ENCODE measurements around the gene HBB. TPM values are rescaled to one million over a fixed set of nuclear protein-coding genes. Genes with fewer than 3 reads are reported as not detected.

The HBB gene
- polyA plus RNA-seq, 1 experiment: not detected

DNA sequence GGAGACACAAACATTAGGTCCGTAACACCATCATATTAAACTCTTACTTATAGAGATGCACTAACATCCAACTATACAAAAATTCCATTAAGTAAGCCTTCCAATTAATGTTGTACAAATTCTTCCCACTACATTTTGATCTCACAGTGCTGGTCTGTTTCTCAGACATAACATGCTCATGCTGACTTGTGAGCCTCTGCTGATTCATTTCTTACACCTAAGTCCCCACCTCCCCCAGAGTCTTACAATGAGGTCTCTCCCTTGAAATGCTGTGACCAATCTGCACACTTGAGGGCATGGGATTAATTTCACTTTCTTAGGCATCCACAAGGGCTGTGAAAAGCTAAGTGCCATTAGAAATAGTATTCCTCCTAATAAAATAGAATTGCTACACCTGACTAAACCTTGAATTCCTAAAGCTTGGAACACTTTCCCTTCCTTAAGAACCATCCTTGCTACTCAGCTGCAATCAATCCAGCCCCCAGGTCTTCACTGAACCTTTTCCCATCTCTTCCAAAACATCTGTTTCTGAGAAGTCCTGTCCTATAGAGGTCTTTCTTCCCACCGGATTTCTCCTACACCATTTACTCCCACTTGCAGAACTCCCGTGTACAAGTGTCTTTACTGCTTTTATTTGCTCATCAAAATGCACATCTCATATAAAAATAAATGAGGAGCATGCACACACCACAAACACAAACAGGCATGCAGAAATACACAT is 20.8 kb upstream of the HBB start:
- no peak for TF ChIP-seq CTCF (IDR thresholded peaks at IDR 0.05; ENCODE audit: insufficient read depth, low read depth, low read length)
- H3K36me3 ChIP-seq (ENCODE audit: control insufficient read depth, insufficient read depth, low read length): no peaks in the 10 kb centered on the region
- no peaks in the 10 kb centered on the region for H3K27me3 ChIP-seq (ENCODE audit: control insufficient read depth, insufficient read depth, low read length)
- H3K4me3 ChIP-seq (ENCODE audit: low read depth, low read length): no peak overlapping the region
- CTCF ChIA-PET: interaction anchor here (1.4 kb wide), 1 partner anchor 9 kb away, joined by 3 read pairs; no protein-coding TSS in a partner anchor
- no peak for DNase-seq (ENCODE audit: low read depth)
- POLR2A ChIA-PET: no interaction called here

GRCh38 chr11:5246772-5247471 is 20.1 kb upstream of the HBB start:
- Histone ChIP-seq H3K27me3 (ENCODE audit: control insufficient read depth, insufficient read depth, low read length) (no peaks in the 10 kb centered on the region), H3K36me3 (ENCODE audit: control insufficient read depth, insufficient read depth, low read length) (no peaks in the 10 kb centered on the region), H3K4me3 (ENCODE audit: low read depth, low read length) (no peak overlapping the region)
- ChIA-PET POLR2A (no interaction called here), CTCF (interaction anchor here (1.4 kb wide), 1 partner anchor 8 kb away, joined by 3 read pairs; no protein-coding TSS in a partner anchor)
- no peak for DNase-seq (ENCODE audit: low read depth)
- TF ChIP-seq CTCF (IDR thresholded peaks at IDR 0.05; ENCODE audit: insufficient read depth, low read depth, low read length): no peak

DNA sequence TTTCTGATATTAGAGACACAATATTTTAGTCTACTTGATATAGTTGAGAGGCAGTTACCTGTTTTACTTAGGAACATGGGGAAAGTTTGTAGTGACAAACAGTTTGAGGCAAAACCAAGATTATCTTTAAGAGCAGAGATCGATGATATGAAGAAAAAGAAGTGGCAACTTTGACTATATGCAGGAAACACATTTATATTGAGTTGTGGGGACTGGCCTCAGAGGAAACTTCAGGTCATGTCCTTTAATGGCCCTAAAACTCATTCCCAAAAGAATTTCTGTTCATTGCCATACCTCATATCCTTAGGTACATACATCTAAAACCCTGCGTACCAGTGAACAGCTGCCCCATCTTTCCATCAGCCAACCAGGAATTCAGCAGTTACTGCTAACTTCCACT is 18.3 kb upstream of the HBB start:
- no peaks in the 10 kb centered on the region for H3K36me3 ChIP-seq (ENCODE audit: control insufficient read depth, insufficient read depth, low read length)
- no peaks in the 10 kb centered on the region for H3K27me3 ChIP-seq (ENCODE audit: control insufficient read depth, insufficient read depth, low read length)
- ChIA-PET CTCF (no interaction called here), POLR2A (no interaction called here)
- no peak for TF ChIP-seq CTCF (IDR thresholded peaks at IDR 0.05; ENCODE audit: insufficient read depth, low read depth, low read length)
- H3K4me3 ChIP-seq (ENCODE audit: low read depth, low read length): no peak overlapping the region
- no peak for DNase-seq (ENCODE audit: low read depth)

DNA sequence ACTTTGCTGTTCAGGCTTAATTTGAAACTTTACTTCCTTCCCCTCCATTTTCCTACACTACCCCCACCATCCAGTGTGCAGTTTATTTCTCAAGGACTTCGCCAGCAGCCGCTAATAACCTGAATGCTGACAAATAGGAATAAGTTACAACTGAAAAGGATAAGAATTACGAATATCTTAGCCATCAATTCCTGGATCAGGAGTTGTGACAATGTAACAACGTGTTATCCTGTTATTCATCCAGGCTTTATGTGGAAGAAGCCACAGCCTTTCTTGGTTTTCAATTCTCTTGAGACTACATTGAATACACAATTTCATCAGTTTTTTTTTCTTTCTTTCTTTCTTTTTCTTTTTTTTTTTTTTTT is 16.9 kb upstream of the HBB start:
- DNase-seq (ENCODE audit: low read depth): no peak
- TF ChIP-seq CTCF (IDR thresholded peaks at IDR 0.05; ENCODE audit: insufficient read depth, low read depth, low read length): no peak
- H3K27me3 ChIP-seq (ENCODE audit: control insufficient read depth, insufficient read depth, low read length): no peaks in the 10 kb centered on the region
- CTCF ChIA-PET: no interaction called here
- no peaks in the 10 kb centered on the region for H3K36me3 ChIP-seq (ENCODE audit: control insufficient read depth, insufficient read depth, low read length)
- no peak overlapping the region for H3K4me3 ChIP-seq (ENCODE audit: low read depth, low read length)
- POLR2A ChIA-PET: no interaction called here

- no peaks in the 10 kb centered on the region for H3K27me3 ChIP-seq (ENCODE audit: control insufficient read depth, insufficient read depth, low read length)
- no peak overlapping the region for H3K4me3 ChIP-seq (ENCODE audit: low read depth, low read length)
- no peaks in the 10 kb centered on the region for H3K36me3 ChIP-seq (ENCODE audit: control insufficient read depth, insufficient read depth, low read length)
- no peak for TF ChIP-seq CTCF (IDR thresholded peaks at IDR 0.05; ENCODE audit: insufficient read depth, low read depth, low read length)
- ChIA-PET CTCF (no interaction called here), POLR2A (no interaction called here)
- no peak for DNase-seq (ENCODE audit: low read depth)
Observed at GRCh38 chr11:5242933-5243815, 16.3 kb upstream of the HBB start.

All from BJ (cell line).